NB4 (cell line): ENCODE results near the gene PIGR.

ENCODE experiments used
- CTCF ChIP-seq: IDR thresholded peaks from one replicate; pipeline ENCODE4 v1.5.1; 2012; ENCODE audit warnings: low read depth, low read length
- MAX ChIP-seq: IDR thresholded peaks from 2 replicates; pipeline ENCODE4 v1.6.1; 2011; ENCODE audit warnings: low read depth, low read length
- MYC ChIP-seq: IDR thresholded peaks from 2 replicates; pipeline ENCODE4 v1.6.1; 2011; ENCODE audit warnings: low read depth, low read length
- POLR2A ChIP-seq: IDR thresholded peaks from 2 replicates; pipeline ENCODE4 v1.6.1; 2011; ENCODE audit warnings: mild to moderate bottlenecking; ENCODE audit not compliant: insufficient read length; ENCODE audit errors: extremely low read depth

- TF ChIP-seq CTCF, result no peak
- TF ChIP-seq POLR2A, result no peak
- TF ChIP-seq MYC, result no peak
- no peak for TF ChIP-seq MAX
Observed at GRCh38 chr1:206908038-206908437, 38.2 kb downstream of the PIGR start.
